Stimulated activated CD4-positive, alpha-beta T cell treated with anti-CD3 and anti-CD28 coated beads, Interleukin-2, amount 100 ng/mL, for 48 hours (primary cell): Measurements from ENCODE around the gene DAPK2.

Experiments used
- DNase-seq, 2 donors: peaks; one replicate each; pipeline ENCODE4 v3.0.0-alpha.2; 2020

The DAPK2 gene

DNA sequence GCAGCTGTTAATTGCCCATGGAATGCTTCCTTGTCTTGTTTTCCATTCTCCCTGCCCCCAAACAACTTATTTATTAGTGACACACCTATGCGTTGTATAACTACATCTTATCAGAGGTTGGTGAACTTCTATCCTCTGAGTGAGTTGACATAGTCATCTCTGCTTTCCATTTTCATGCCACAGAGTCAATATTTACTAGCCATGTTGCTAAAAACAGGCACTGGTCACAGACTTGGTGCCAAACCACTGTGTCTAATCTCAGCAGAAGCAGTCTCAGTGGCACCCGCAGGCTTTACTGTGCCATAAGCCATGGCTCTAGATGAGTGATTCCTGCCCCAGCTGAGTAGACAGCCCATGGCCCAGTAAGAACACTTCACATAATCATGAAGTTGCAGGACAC, 26.5 kb downstream of the DAPK2 start:
- no peak for DNase-seq

DNA sequence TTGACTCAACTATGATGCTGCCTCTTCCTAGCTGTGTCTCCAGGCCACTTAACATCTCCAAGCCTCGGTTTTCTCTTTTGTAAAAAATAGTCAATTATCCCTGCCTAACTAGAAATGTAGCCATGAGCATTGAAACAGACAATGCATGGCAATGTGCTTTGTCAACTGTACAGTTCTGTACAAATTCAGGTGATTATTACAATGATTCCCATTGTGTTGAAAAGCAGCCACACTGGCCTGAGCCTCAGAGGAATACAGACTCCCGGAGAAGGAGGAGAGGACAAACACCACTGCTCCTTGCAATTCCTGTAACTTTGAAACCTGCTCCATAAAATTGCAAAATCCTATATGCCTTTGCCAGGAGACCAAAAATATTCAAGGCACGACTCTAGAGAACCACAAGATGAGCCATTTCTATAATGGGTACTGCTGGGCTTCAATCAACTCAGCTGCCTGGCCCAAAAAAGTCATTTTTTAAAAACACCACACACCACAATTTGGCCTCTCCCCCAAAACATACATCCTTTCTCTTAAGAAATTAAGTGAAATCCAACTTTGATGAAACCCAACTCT, 28.6 kb downstream of the DAPK2 start:
- DNase-seq: no peak

DNA sequence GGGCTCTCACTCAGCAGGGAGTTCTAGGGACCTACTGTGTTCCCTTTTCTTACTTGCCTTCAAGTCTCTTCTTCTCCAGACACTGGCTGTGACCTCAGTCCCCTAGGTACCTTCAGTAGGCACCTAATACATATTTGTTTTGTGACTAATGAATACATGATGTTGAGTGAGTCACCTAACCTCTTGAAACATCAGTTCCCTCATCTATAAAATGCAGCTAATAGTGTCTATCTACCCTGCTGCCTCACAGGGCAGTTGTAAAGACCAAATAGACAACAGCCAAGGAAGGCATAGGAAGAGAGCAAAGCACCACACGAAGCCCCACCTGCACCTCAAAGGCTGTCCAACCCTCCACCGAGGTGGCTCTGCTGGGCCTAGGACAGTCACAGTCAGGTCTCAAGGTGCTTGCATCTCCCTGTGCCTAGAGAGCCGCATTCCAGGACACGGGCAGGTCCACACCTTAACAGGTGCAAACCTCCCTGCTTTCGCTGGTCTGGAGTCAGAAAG, 29.1 kb downstream of the DAPK2 start:
- DNase-seq: no peak

DNA sequence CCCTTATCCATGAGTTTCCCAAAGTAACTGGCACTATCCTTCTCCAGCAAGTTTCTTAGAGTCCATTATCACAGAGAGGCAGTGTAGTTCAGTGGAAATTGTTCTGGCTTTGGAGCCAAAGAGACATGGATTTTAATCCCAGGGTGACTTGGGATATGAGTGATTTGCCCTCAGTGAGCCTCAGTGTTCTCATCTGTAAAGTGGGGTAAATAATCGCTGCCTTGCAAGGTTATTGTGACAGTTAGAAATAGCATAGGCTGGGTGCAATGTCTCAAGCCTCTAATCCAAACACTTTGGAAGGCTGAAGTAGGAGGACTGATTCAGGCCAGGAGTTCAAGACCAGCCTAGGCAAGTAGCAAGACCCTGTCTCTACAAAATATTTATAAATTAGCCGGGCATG, 30.0 kb downstream of the DAPK2 start:
- no peak for DNase-seq

DNA sequence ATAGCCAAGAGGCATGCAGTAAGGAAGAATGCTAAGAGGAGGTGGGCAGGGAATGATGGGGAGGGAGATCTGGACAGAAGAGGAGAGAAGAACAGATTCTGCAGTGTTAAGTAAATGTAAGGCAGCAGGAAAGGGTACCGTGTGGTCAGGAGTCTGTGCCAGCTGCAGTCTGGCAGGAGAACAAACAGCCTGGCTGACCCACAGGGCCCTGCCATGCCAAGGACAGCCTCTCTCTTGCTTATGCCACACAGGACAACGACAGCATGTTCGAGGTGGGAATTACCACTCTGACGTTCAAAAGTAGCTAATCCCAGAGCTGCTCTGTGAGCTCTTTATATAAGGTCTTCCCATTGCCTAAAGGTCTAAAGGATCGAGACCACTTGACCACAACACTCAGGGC, 31.3 kb downstream of the DAPK2 start:
- DNase-seq: no peak

DNA sequence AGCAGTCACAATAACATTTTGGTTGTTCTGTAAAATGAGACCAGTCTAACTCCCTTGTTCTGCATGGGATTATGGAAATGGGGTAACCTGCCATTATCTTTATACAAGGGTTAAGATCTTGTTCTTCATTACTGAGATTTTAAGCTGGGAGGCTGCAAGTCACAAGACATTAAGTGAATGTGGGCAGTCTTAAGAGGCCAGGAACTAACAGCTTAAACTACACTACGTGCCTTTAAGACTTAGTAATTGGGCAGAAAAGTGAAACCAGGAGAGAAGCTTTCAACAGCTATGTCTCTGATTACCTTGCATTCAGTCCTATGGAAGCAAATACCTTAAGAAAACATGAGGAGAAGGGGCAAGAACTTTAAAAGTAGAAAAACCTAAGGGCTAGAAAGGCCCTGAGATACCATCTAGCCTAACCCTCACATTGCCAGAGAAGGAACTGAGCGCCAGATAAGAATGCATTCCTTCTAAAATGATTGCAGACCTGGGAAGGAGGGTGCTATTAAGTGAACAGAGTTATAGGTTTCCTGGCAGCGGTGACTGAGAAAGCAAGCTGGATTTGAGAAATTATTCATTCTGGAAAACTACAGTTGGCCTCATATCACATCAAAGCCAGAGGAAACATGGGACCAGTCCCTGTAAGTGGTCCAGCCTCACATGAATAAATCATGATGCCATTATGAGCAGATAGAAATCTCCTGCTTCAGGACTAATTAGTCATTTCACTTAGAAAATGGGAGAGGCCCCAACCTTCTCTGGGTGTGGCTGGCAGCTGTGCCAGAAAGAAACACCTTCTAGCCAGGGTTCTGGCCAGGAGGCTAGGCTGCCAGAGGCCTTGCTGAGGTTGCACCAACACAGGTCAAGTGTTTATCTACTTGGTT, 32.9 kb downstream of the DAPK2 start:
- DNase-seq: peak in 1 of 2 donors; percentile 7

DNA sequence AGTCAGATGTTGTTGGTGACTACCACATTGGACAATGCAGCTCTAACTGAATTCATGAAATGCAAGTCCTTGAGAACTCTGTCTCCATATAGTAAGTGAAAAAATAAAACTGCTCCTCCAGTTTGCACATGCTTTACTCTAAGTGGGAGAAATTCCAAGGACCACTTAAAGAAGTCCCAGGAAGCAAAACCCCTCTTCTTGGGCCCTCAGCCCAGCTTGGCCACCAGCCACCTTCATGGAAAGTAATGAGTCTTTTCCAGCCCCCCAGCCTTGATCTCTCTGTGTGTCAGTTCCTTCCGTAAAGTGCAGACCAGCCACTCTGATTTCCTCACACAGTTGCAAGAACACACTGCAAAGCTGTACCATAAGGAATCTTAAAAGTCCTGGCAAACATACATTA, 34.5 kb downstream of the DAPK2 start:
- no peak for DNase-seq

DNA sequence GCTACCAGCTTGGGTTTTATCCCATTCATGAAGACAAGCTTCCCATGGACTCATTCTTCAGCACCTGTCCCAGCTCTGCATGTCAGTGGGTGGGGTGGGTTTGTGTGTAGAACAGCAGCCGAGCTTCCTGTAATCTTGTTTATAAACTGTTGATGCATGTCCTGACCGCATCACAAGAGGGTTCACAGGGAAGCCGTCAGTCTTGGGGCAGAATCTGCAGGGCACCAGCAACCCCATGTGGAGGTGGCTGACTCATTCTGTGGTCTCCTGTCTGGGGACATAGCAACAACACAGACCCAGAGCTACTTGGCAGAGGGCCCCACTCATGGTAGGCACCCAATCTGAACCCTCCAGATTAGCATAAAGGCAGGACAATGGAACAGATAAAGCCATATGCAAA, 35.6 kb downstream of the DAPK2 start:
- DNase-seq: peak; percentile 60 to 70

DNA sequence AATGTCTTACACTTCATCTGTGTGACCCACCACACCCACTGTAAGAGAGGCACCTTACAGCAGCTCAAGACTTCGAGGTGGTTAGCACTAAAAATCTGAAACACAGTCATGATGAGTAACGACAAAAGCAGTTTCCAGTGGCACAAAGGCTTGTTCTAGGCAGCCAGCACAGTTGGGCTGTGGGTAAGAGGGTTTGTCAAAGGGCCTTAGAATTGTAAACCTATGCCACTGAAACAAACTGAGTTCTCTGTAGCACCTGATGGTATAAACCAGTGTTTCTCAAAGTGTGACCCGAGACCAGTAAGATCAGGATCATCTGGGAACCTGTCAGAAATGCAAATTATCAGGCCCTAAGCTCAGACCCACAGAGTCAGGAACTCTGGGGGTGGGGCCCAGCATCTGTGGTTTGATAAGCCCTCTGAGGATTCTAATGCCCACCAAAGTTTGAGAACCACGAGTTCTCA, 36.5 kb downstream of the DAPK2 start:
- DNase-seq: peak; percentile 43 to 52

DNA sequence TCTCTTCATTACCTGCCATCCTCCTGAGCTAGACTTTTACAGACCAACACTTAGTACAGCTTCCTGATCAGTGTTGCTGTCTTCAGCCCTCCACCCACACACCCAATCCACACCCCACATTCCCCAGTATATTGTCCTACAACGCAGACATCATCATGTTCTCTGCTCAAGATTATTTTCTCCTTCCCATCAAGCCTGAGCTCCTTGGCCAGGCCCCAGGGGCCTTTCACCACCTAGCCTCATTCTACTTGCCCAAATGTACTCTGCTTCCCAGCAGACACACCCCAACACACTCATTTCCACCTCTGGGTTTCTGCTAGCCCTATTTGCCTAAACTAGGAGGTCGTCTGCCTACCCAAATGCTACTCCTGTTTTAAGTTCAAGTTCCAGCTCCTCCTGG, 37.0 kb downstream of the DAPK2 start:
- no peak for DNase-seq

DNA sequence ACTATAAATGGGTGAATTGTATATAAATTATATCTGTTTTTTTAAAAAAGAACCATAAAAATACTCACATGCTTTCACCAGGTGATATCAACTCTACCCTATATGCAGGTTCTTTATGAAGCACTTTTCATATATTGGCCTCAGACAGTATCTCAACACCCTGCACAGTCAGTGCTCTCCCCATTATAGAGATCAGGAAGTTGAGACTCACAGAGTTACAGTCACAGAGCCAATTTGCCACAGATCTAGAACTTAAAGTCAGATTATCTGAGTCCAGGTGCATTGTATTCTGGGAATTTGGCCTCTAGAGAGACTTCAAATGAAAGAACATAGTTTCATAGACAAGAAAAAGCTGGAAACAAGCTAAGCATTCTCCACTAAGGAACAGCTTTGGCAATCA, 38.1 kb downstream of the DAPK2 start:
- DNase-seq: no peak

DNA sequence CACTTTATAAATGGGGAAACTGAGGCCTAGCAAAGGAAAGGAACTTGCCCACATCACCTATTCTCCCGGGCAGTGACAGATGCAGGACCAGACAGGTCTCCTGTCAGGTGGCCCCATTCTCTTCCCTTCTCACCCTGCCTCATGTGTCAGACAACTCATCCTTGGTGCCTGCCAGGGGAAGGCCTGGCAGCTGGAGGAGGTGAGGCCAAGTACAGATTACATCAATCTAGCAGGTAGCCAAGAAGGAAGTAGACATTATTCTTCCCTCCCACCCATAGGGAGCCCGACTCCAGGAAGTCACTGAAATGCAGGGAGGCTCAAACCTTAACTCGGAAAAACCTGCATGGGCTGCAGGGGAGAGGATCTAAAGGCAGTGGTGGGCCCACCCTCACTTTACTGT, 39.6 kb downstream of the DAPK2 start:
- no peak for DNase-seq

DNA sequence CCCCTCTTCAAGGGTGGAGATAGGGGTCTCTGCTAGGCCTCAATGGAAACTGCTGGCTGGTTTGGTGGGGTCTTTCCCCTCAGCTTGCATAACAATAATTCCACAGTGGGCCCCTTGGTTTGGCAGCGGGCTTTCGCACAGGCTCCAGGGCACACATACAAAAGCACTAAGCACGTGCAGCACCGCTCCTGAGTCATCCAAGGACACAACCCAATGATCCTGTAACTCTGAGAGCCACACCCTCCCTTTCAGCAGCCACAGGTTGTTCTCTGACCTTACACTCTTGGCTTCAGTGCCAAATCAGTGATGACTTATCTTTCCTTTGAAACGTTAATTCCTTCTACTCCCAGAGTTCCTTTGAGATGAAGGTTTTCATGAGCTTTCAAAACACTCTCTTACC, 41.7 kb downstream of the DAPK2 start:
- no peak for DNase-seq

DNA sequence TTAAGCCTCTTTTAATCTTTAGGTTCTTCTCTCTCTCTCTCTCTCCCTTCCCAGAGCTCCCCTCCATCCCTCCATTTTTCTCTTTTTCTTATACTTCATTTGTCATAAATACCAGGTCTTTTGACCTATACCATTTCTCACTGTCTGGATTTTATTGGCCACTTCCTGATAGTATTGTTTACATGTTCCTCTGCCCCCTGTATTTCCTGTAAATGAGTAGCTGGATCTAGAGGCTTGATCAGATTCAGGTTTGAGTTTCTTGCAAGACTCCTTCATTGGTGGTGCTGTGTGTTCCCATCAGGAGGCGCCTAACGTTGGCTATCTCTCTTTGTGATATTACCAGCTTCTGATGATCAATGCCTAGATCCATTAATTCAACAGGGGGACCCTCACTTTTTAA, 42.2 kb downstream of the DAPK2 start:
- DNase-seq: no peak

DNA sequence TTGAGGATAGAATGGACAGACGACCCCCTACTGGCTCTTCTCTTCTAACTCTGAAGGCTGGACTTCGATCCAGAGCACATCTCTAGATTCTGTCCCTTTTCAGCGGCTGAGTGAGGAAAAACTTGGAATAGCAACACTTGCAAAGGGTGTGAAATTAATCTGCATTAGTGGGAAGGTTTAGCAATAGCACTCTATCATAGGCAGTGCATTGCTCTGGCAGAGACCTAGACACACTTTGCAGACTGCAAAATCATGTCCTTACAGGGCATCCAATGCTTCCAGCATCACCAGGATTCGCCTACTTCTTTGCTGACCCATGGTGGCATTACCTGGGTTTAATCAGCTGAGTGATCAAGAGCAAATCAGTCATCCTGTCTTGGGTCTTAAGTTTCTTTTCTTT, 43.1 kb downstream of the DAPK2 start:
- DNase-seq: no peak

DNA sequence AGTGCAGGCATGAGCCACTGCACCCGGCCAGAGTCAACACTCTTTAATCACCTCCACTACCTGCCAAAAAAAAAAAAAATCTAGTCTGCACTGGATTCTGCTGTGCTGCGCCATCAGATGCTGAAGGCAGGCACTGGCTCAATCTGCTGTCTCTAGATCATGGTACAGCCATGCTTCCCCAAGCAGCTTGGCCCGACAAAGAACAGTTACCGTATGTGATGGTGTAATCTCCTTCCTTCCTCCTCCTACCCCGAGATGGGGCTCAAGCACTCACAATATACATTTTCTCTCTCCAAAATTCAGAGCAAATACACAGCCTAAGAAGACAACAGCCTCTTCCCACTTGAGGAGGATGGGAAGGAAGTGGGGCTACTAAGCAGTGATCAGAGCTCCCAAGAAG, 45.1 kb downstream of the DAPK2 start:
- no peak for DNase-seq

DNA sequence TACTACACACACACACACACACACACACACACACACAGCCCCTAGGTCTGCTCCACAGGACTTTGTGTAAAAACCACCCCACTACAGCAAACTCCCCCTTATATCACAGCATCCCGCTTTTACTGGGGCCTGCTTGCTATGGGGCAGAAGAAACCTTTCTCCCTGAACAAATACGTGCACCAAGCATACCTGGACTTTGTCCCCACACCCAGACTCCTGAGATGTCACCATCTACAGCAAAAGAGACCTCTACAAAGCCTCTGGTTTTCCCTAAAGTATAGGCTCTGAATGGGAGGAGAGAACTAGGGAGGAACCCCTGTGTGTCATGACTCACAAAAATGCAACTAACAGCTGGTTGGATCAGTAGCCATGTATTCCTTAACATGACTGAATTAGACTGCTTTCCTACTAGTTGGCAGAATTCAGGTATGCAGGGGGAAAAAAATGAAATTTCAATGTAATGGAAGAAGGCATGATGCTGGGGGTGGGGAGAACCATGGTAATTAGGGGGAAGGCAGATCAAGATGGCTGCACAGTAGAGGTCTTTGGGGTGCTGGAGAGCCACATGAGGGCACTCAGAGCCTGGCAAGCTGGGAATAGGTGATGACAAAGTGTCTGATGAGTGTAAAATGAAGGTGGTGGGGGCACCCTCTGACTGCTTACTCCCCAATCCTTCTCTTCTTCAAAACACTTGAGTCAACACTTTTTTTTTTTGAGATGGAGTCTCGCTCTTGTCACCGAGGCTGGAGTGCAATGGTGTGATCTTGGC, 45.9 kb downstream of the DAPK2 start:
- no peak for DNase-seq

DNA sequence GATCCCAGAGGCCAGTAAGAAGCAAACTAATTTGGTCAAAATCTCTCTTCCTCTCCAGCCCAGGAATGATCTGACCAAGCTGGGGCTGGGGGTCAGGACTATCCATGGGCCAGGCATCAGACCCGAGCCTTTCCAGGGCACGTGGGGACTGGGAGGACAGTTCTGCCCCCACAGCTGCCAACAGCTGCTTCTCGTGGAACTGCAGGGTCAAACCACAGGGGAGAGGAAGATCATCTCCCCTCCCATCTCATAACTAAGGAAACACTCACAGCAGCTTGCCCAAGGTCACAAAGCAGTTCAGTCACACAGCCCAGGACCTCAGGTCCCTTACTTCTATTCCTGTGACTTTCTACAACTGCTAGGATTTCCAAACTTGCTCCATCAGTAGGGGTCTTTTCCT, 47.1 kb downstream of the DAPK2 start:
- DNase-seq: no peak

DNA sequence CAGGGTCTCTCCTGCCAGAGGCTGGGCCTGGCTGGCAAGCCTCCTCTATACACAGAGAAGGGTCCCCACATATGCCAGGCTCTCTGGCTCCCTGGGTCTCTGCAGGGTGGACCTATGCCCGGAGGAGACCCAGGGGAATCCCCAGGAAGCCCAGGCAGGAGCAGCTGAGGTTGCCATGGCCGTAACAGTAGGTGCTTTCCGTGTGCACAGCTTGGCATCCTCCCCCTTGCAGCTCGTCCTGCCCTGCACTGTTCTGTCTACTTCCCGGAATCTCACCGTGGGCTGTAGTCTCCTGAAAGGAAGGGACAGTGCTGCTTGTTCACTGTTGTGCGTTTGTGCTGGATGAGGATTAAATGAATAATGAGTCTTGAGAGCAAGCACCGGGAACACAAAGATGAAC, 47.8 kb downstream of the DAPK2 start:
- DNase-seq: no peak

DNA sequence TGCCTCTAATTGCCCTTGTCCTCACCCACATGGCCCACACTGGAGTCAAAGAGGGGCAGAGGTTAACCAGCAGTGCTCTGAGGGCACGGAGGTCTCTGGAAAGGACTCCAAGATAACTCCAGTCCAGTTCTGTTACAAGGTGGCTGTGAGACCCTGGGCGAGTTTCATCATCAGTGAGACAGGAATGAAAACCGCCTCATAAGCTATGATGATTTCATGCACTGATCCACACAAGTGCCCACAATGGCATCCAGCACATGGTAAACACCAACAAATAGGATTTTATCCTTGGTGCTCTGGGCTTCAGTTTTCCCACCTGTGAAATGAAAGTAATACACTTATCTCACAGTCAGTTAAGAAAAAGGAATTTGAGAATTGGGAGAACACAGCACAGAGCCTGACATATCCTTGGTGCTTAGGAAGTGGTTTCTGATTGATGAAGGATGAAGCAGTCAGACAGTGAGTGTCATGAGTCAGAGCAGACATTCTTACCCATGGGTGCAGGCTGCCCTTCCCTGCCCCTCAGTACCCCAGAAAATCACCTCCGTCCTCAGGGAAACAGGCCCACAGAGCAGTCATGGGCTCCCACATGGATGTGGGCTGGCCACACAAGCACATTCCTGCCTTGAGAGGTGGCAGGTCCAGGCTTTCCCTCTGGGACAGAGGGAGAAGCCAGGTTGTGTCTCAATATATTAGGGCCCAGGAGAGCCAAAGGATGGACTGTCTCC, 48.4 kb downstream of the DAPK2 start:
- no peak for DNase-seq

DNA sequence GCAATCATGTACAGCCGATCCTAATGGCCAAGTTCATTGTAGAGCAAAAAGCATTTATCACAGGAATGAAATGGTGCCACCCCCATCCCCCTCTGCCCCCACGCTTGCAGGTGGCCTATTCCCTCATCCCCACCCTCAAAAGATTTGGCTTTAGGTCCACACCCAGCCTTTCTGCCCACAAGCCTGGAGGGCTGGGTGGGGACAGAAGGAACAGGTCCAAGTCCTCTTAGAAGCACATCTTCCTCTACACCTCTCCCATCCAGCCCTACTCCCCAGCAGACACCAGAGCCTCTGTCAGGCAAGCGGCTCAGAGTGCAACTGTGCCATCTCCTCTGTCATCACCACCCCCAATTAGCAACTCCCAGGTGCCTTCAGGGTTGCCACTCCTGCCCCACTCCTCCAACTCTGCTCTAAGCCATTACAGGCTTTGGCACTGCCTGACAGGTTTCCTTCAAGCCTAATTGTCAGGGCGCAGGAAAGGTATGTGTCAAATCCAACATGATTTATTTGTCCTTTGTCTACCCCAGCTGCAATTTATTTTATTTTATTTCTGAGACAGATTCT, 49.4 kb downstream of the DAPK2 start:
- no peak for DNase-seq

DNA sequence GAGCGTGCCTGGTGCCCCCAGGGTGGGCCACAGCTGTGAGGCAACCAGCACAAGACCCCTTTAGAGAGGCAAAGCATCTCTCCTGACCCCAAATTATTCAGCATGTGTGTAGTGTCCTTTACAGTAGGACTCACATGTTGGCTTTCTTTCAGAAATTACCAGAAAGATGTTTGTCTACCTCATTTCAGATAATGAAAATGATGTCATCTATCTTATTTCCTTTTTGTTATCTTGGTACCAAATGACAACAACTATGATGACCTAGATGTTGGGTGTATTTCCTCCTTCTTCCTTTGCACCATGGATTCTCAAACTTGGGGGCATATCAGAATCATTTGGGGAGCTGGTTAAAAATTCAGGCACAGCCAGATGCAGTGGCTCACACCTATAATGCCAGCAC, 50.5 kb downstream of the DAPK2 start:
- DNase-seq: no peak
